Measurements from ENCODE around the gene ADPRH. TPM values are rescaled to one million over a fixed set of nuclear protein-coding genes. Genes with fewer than 3 reads are reported as not detected.

Gene ADPRH
- total RNA-seq, 4 donors from 2014 or later, result 2.6 to 14.7 (median 7.1) TPM

GRCh38 chr3:119582178-119582577, 2.9 kb downstream of the ADPRH start:
- intact Hi-C loops (cut with DNase I; ENCODE audit: low total_unique reads), result no loop called here
- DNase-seq, result no peak
- Histone ChIP-seq H3K9me3 (no peaks in the 10 kb centered on the region), H3K36me3 (no peaks in the 10 kb centered on the region), H3K4me1 (no peaks in the 10 kb centered on the region), H3K27ac (no peak overlapping the region), H3K4me3 (no peak overlapping the region), H3K27me3 (no peaks in the 10 kb centered on the region)
- TF ChIP-seq CTCF (IDR thresholded peaks at IDR 0.05) (no peak), POLR2A (IDR thresholded peaks at IDR 0.05) (no peak)

- Histone ChIP-seq H3K9me3 (no peaks in the 10 kb centered on the region), H3K4me3 (no peak overlapping the region), H3K27me3 (no peaks in the 10 kb centered on the region), H3K4me1 (no peaks in the 10 kb centered on the region), H3K36me3 (no peaks in the 10 kb centered on the region), H3K27ac (no peak overlapping the region)
- DNase-seq, result no peak
- intact Hi-C loops (cut with DNase I; ENCODE audit: low total_unique reads), result no loop called here
- TF ChIP-seq CTCF (IDR thresholded peaks at IDR 0.05) (no peak), POLR2A (IDR thresholded peaks at IDR 0.05) (no peak)
Measured at GRCh38 chr3:119585208-119585607, 5.9 kb downstream of the ADPRH start.

GRCh38 chr3:119585856-119586570, 6.7 kb downstream of the ADPRH start:
- H3K4me1 ChIP-seq, result no peaks in the 10 kb centered on the region
- no peaks in the 10 kb centered on the region for H3K36me3 ChIP-seq
- no peaks in the 10 kb centered on the region for H3K27me3 ChIP-seq
- intact Hi-C loops (cut with DNase I; ENCODE audit: low total_unique reads), result no loop called here
- H3K27ac ChIP-seq, result no peak overlapping the region
- H3K9me3 ChIP-seq, result no peaks in the 10 kb centered on the region
- no peak for DNase-seq
- no peak overlapping the region for H3K4me3 ChIP-seq
- no peak for TF ChIP-seq CTCF (IDR thresholded peaks at IDR 0.05)
- no peak for TF ChIP-seq POLR2A (IDR thresholded peaks at IDR 0.05)

- H3K27me3 ChIP-seq, result no peaks in the 10 kb centered on the region
- no peak for DNase-seq
- H3K9me3 ChIP-seq, result no peaks in the 10 kb centered on the region
- H3K4me1 ChIP-seq, result no peaks in the 10 kb centered on the region
- H3K27ac ChIP-seq, result no peak overlapping the region
- TF ChIP-seq POLR2A (IDR thresholded peaks at IDR 0.05), result no peak
- TF ChIP-seq CTCF (IDR thresholded peaks at IDR 0.05), result no peak
- H3K36me3 ChIP-seq, result no peaks in the 10 kb centered on the region
- intact Hi-C loops (cut with DNase I; ENCODE audit: low total_unique reads), result no loop called here
- no peak overlapping the region for H3K4me3 ChIP-seq
Measured at GRCh38 chr3:119586733-119587172, 7.5 kb downstream of the ADPRH start.

- no peak overlapping the region for H3K27ac ChIP-seq
- no peaks in the 10 kb centered on the region for H3K9me3 ChIP-seq
- intact Hi-C loops (cut with DNase I; ENCODE audit: low total_unique reads), result no loop called here
- TF ChIP-seq POLR2A (IDR thresholded peaks at IDR 0.05) (no peak), CTCF (IDR thresholded peaks at IDR 0.05) (no peak)
- H3K4me3 ChIP-seq, result no peak overlapping the region
- DNase-seq, result no peak
- no peaks in the 10 kb centered on the region for H3K27me3 ChIP-seq
- no peaks in the 10 kb centered on the region for H3K4me1 ChIP-seq
- no peaks in the 10 kb centered on the region for H3K36me3 ChIP-seq
Measured at GRCh38 chr3:119588112-119588511, 8.8 kb downstream of the ADPRH start.
